Measurements from ENCODE around the gene EIF1AD. TPM values are rescaled to one million over a fixed set of nuclear protein-coding genes. Genes with fewer than 3 reads are reported as not detected.
"Not testable (repeated sequence)": the region's sequence is repeated elsewhere in the genome, so short reads cannot be mapped to it uniquely, and the experiment has no call there.

Gene EIF1AD
- total RNA-seq, 1 donor from 2014 or later = 50.7 TPM

GRCh38 chr11:66022401-66023185 lies 20.6 kb upstream of the EIF1AD start:
- intact Hi-C loops (cut with micrococcal nuclease) = no loop called here

DNA sequence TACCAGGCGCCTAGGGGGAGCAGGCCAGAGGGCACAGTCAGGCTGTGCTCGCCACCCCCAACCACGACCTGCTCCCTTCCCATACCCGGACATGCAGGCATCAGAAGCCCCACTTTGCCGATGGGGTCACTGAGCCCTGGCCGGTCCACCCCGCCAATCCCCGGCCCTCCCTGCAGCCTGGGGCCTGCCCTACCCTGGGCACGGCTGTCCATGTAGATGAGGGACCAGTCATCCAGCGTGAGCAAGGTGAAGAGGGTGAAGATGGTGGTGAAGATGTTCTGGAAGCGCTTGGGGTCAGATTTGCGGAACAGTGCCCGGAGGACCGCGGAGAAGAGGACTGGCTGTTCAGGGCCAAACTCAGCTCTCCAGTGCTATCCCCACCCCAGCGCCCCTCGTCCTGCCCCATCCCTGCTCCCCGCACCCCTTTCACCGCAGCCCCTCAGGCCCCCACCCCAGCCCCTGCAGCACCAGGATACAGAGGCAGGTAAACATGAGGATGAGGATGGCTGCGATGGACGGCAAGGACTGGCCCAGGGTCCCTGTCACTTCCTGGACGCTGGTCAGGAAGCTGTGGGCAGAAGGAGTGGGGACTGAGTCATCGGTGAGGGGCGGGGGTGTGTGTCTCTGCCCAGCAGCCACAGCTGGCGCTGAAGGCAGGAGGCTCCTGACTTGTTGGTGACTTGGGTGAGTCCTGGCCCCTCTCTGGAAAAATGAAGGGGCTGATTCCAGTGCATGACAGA lies 18.8 kb upstream of the EIF1AD start:
- intact Hi-C loops (cut with micrococcal nuclease) = no loop called here

DNA sequence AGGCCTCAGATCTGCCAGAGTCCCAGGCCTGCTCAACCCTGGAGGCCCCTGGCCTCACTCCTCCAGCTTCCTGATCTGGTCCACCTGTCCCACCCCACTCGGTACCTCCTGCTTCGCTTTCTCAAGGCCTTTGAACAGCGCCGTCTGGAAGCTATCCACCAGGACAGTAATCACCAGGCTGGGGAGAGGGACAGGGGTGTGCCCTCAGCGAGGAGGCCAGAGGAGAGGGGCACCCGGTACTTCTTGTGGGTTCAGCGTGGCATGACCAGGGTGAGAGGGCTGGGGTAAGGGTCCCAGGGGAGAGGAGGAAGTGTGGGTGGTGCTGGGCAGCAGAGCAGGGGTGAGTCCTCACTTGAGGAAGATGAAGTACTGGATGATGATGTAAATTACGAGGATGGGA lies 18.3 kb upstream of the EIF1AD start:
- intact Hi-C loops (cut with micrococcal nuclease) = no loop called here

GRCh38 chr11:66017321-66017720 lies 15.4 kb upstream of the EIF1AD start:
- intact Hi-C loops (cut with micrococcal nuclease) = no loop called here

- intact Hi-C loops (cut with micrococcal nuclease) = no loop called here
These were observed 14.8 kb upstream of the EIF1AD start for GRCh38 chr11:66016793-66017177.

GRCh38 chr11:66015936-66016792 lies 14.2 kb upstream of the EIF1AD start:
- intact Hi-C loops (cut with micrococcal nuclease) = no loop called here

DNA sequence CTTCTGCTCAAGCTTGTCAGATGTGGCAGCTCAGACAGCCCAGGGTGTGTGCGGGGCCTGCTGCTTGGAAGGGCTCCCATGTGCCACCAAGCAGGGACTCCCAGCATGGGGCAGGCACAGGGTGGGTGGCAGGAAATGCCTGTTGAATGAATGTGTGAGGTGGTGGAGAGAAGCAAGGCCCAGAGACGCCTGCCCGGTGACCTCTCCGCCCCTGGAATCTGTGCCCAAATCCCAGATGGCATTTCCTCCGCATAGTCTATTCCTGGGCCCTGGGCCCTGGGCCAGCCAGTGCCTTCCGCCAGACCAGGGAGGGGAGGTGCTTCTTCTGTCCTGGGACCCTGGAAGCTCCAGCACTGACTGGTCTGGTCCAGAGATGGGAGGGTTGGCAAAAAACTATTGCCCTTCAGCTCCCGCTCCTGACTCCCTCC lies 13.5 kb upstream of the EIF1AD start:
- intact Hi-C loops (cut with micrococcal nuclease) = no loop called here

DNA sequence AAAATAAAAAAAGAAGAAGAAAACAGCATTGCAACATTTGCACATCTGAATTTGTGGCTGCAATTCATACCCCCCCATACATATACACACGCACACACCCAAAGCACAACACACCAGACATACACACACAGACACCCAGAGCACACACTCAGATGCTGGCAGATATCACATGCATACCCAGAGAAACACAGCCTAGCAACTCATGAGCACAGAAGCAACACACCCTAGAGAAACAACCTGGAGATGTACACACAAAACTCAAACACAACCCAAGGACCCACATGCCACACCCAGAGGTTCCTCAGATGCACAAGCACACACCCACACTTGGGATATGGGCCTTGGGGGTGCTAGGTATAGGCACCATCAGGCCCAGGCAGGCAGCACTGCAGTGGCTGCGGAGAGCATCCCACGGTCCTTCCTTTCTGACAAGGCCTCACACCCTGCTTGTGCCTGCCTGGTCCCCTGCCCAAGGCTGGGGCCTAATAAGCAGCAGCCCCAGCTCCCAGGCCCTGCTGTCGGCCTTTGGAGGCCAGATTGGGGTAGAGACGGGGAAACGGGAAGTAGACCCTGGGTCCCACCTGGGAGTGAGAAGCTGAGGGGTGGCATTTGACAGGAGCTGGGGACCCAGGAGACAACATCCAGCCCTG lies 13.0 kb upstream of the EIF1AD start:
- intact Hi-C loops (cut with micrococcal nuclease) = no loop called here

GRCh38 chr11:66013762-66014100 lies 11.8 kb upstream of the EIF1AD start:
- intact Hi-C loops (cut with micrococcal nuclease) = no loop called here

GRCh38 chr11:66012946-66013761 lies 11.2 kb upstream of the EIF1AD start:
- intact Hi-C loops (cut with micrococcal nuclease) = no loop called here

DNA sequence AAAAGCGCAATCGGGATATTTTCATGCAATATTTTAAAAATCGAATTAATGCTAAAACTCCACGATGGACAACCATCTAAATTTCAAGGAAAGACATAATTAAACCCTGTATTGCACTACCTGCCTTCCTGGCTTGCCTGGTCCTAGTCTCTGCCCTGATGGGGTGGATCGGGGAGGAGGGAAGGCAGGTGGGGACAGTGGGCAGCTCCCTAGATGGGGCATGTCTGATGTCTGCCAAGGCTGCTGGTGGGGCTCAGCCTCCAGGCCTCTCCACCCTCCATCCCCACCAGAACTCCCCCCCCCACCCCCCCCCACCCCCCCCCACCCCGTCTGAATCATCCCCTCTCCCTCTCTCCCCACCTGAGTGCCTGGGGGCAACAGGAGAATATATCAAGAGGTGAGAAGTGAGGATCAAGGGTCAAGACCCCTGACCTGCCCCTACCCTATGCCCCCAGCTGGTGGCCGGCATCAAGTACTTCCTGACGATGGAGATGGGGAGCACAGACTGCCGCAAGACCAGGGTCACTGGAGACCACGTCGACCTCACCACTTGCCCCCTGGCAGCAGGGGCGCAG lies 10.5 kb upstream of the EIF1AD start:
- intact Hi-C loops (cut with micrococcal nuclease) = no loop called here

- intact Hi-C loops (cut with micrococcal nuclease) = no loop called here
These were observed 9.9 kb upstream of the EIF1AD start, which contains the start of gene CST6 for GRCh38 chr11:66011785-66012303. TSS of gene CST6 (plus strand) at chr11:66012008. CDS start at chr11:66012045, 37 bp downstream.

- intact Hi-C loops (cut with micrococcal nuclease) = no loop called here
These were observed 9.4 kb upstream of the EIF1AD start for GRCh38 chr11:66011239-66011784.

DNA sequence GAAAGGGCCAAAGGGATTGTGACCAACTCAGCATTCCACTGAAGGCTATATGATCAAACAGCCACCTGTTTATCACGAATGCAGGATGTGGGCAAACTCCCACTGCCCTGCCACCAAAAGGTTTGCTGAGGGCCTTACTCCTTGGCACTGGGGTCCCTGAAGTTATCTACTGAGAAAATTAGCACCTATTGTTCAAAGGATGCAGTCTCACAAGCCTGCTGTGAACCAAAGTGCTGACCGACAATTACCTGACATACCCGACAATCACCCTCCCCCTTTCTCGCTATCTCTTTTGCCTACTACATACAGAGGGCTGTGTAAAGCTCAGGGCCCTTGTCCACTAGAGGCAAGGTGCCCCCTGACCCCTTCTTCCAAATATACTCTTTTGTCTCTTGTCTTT lies 8.1 kb upstream of the EIF1AD start:
- intact Hi-C loops (cut with micrococcal nuclease) = not testable (repeated sequence)

DNA sequence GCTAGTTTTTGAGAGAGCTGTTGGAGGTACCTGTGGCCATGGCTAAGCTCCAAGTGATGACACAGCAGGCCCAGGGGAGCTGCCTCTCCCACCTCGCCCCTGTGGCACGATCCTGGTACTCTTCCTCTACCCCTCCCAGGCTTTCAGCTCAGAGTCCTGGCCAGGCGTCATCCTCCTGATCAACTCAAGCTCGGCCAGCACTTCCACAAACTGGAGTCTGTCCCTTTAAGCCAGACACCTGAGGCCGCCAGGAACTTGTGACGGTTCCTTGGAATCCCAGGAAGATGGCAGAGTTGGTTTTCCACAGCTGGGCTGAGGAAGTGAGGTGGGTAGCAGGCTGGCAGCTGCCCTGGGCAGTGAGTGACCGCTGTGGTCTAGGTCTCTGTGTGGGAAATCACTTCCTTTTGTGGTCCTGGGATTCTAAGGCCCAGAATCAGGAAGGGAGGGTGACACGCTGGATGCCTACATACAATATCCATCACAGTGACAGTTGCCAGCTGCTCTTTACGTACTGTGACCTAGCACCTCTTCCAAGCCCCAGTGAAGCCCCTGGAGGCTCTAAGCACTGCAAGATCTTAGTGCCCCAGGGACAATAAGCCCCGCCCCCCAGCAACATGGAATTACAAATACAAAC lies 6.6 kb upstream of the EIF1AD start:
- intact Hi-C loops (cut with micrococcal nuclease) = no loop called here

GRCh38 chr11:66008095-66008467 lies 6.1 kb upstream of the EIF1AD start:
- intact Hi-C loops (cut with micrococcal nuclease) = no loop called here

GRCh38 chr11:66007201-66007634 lies 5.3 kb upstream of the EIF1AD start:
- intact Hi-C loops (cut with micrococcal nuclease) = no loop called here

- intact Hi-C loops (cut with micrococcal nuclease) = no loop called here
These were observed 4.9 kb upstream of the EIF1AD start for GRCh38 chr11:66006891-66007176.

GRCh38 chr11:66006134-66006890 lies 4.4 kb upstream of the EIF1AD start:
- intact Hi-C loops (cut with micrococcal nuclease) = no loop called here

Measured in T-helper 2 cell treated with Interferon-gamma antibody and Interleukin-4, amounts not matched to agents 100 ng/mL and 5 ng/mL, for 36 hours (primary cell).